ENCODE data around the gene METAP1. TPM values are rescaled to one million over a fixed set of nuclear protein-coding genes. Genes with fewer than 3 reads are reported as not detected.
"Not testable (repeated sequence)": the region's sequence is repeated elsewhere in the genome, so short reads cannot be mapped to it uniquely, and the experiment has no call there.

The METAP1 gene
- total RNA-seq, 2 experiments from 2014 or later = 25.1 to 26.6 TPM

- Histone ChIP-seq H3K36me3 (ENCODE audit: insufficient read depth, low read length) (no peaks in the 10 kb centered on the region), H3K27ac (ENCODE audit: low read depth in 1 of 2, low read length in 2 of 2) (no peak overlapping the region), H3K4me3 (ENCODE audit: low read length) (no peak overlapping the region), H3K9me3 (ENCODE audit: control insufficient read depth in 1 of 2, insufficient read depth in 1 of 2, low read length in 2 of 2) (no peaks in the 10 kb centered on the region), H3K4me1 (ENCODE audit: insufficient read depth, low read length) (no peaks in the 10 kb centered on the region), H3K27me3 (ENCODE audit: control insufficient read depth in 1 of 2, insufficient read depth in 2 of 2, low read length in 2 of 2) (no peaks in the 10 kb centered on the region)
- ATAC-seq (ENCODE audit: poor library complexity) = no peak
- Mint-ChIP-seq H3K27me3 (no peaks in the 10 kb centered on the region), H3K36me3 (ENCODE audit: low read depth) (no peaks in the 10 kb centered on the region), H3K9me3 (no peaks in the 10 kb centered on the region), H3K4me1 (ENCODE audit: low read depth) (no peaks in the 10 kb centered on the region), H3K4me3 (no peak overlapping the region), H3K27ac (no peak overlapping the region)
- no peak for DNase-seq
- TF ChIP-seq, protein P1, sequence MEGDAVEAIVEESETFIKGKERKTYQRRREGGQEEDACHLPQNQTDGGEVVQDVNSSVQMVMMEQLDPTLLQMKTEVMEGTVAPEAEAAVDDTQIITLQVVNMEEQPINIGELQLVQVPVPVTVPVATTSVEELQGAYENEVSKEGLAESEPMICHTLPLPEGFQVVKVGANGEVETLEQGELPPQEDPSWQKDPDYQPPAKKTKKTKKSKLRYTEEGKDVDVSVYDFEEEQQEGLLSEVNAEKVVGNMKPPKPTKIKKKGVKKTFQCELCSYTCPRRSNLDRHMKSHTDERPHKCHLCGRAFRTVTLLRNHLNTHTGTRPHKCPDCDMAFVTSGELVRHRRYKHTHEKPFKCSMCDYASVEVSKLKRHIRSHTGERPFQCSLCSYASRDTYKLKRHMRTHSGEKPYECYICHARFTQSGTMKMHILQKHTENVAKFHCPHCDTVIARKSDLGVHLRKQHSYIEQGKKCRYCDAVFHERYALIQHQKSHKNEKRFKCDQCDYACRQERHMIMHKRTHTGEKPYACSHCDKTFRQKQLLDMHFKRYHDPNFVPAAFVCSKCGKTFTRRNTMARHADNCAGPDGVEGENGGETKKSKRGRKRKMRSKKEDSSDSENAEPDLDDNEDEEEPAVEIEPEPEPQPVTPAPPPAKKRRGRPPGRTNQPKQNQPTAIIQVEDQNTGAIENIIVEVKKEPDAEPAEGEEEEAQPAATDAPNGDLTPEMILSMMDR (IDR thresholded peaks at IDR 0.05) = no peak
- intact Hi-C loops (cut with DNase I, micrococcal nuclease) = no loop called here
- POLR2A ChIA-PET = no interaction called here
- CTCF ChIA-PET = no interaction called here
Measured at GRCh38 chr4:99103166-99103565, 107.6 kb downstream of the METAP1 start.

DNA sequence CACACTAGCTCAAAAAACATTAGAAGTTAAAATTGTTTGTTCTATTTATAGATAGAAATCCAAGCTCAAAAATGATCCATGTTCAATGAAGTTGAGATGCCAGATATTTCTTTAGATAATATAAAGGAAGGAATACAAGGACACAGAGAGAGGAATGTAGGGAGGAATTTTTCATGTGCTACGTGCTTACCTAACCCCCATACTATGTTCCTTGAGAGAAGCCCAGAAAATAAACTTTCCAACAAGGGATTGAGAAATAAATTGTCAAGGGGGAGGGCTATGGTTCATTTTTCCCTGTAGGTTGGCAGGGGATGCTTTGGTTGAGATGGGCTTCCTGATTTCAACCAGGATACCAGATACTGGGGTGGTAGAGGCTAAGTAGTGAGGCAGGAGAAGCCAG lies 108.6 kb downstream of the METAP1 start:
- no peak overlapping the region for H3K27ac ChIP-seq (ENCODE audit: low read depth in 1 of 2, low read length in 2 of 2)
- no peak overlapping the region for H3K4me3 Mint-ChIP-seq
- H3K27me3 ChIP-seq (ENCODE audit: control insufficient read depth in 1 of 2, insufficient read depth in 2 of 2, low read length in 2 of 2) = no peaks in the 10 kb centered on the region
- no peaks in the 10 kb centered on the region for H3K36me3 Mint-ChIP-seq (ENCODE audit: low read depth)
- no peaks in the 10 kb centered on the region for H3K9me3 ChIP-seq (ENCODE audit: control insufficient read depth in 1 of 2, insufficient read depth in 1 of 2, low read length in 2 of 2)
- H3K9me3 Mint-ChIP-seq = peaks cover 2% of the 10 kb centered on the region
- ATAC-seq (ENCODE audit: poor library complexity) (no peak), DNase-seq (no peak)
- H3K36me3 ChIP-seq (ENCODE audit: insufficient read depth, low read length) = no peaks in the 10 kb centered on the region
- no peak overlapping the region for H3K4me3 ChIP-seq (ENCODE audit: low read length)
- TF ChIP-seq, protein P1 (IDR thresholded peaks at IDR 0.05) = no peak
- intact Hi-C loops (cut with DNase I, micrococcal nuclease) = no loop called here
- CTCF ChIA-PET = no interaction called here
- H3K27ac Mint-ChIP-seq = no peak overlapping the region
- no peaks in the 10 kb centered on the region for H3K4me1 Mint-ChIP-seq (ENCODE audit: low read depth)
- no peaks in the 10 kb centered on the region for H3K4me1 ChIP-seq (ENCODE audit: insufficient read depth, low read length)
- H3K27me3 Mint-ChIP-seq = no peaks in the 10 kb centered on the region
- POLR2A ChIA-PET = no interaction called here

GRCh38 chr4:99109286-99109685 lies 113.8 kb downstream of the METAP1 start:
- H3K27me3 ChIP-seq (ENCODE audit: control insufficient read depth in 1 of 2, insufficient read depth in 2 of 2, low read length in 2 of 2); H3K36me3 ChIP-seq (ENCODE audit: insufficient read depth, low read length); H3K4me1 ChIP-seq (ENCODE audit: insufficient read depth, low read length); intact Hi-C loops (cut with DNase I, micrococcal nuclease); H3K27ac ChIP-seq (ENCODE audit: low read depth in 1 of 2, low read length in 2 of 2); H3K4me1 Mint-ChIP-seq (ENCODE audit: low read depth); H3K4me3 Mint-ChIP-seq; H3K27ac Mint-ChIP-seq; H3K4me3 ChIP-seq (ENCODE audit: low read length); H3K9me3 Mint-ChIP-seq; H3K36me3 Mint-ChIP-seq (ENCODE audit: low read depth); H3K27me3 Mint-ChIP-seq; ATAC-seq (ENCODE audit: poor library complexity); DNase-seq; H3K9me3 ChIP-seq (ENCODE audit: control insufficient read depth in 1 of 2, insufficient read depth in 1 of 2, low read length in 2 of 2): not testable (repeated sequence)
- POLR2A ChIA-PET = interaction anchor here (1.2 kb wide), 1 partner anchor 114 kb away, joined by 3 read pairs; the partner anchor contains the start of gene METAP1
- CTCF ChIA-PET = interaction anchor here (0.8 kb wide), 1 partner anchor 18 kb away, joined by 3 read pairs; no protein-coding TSS in a partner anchor

Small RNA genes lying within 50 kb of the gene (microRNA-seq; reads per million reads assigned to microRNA genes)
- gene MIR3684 (ENCODE audit: borderline microRNAs expressed, borderline replicate concordance) = 0.61 reads per million

Other genes with a start within 250 kb of the METAP1 start
- 10 to 100 TPM; 47.2 to 49.2 TPM for gene EIF4E, start 66.6 kb upstream of the METAP1 start, total RNA-seq
- 10 to 100 TPM; 49.1 to 52.0 TPM for gene ADH5, start 93.1 kb downstream of the METAP1 start, total RNA-seq
- gene ADH4, start 148.6 kb downstream of the METAP1 start, total RNA-seq = not detected
- gene ADH6, start 223.5 kb downstream of the METAP1 start, total RNA-seq = not detected

All from CD4-positive, alpha-beta T cell (primary cell).